T-cell (primary cell): ENCODE measurements around the gene SDF4. TPM values are rescaled to one million over a fixed set of nuclear protein-coding genes. Genes with fewer than 3 reads are reported as not detected.

Source experiments
- ATAC-seq, 4 experiments: fragments of 200-7000 bp in 3 of 4; fragments of 150-1000 bp in 1 of 4; cut with Tn5 transposase; replicated peaks in 1 of 4; 1 replicate in 3 of 4; 2 replicates in 1 of 4; pipeline ENCODE4 v1.10.0; 2021; ENCODE audit warnings: moderate library complexity in 3 of 4, mild to moderate bottlenecking in 2 of 4, moderate number of reproducible peaks in 1 of 4
- CTCF ChIA-PET, 2 donors: fragments of 300-600 bp; sonication (Branson Sonifier 250); formaldehyde crosslinking; loops; one replicate each; lab custom pipeline; 2022; ENCODE audit warnings: antibody characterized with exemption in 2 of 2; lab: Charles Lee
- POLR2A ChIA-PET, 2 donors: fragments of 300-600 bp; sonication (Branson Sonifier 250); formaldehyde crosslinking; loops; one replicate each; lab custom pipeline; 2022; ENCODE audit warnings: antibody characterized with exemption in 2 of 2; lab: Charles Lee
- DNase-seq, 35 experiments: peaks; one replicate each; pipeline versions ENCODE4 v3.0.0 to v3.0.0-alpha.2; 2013 to 2023
- H3K27ac ChIP-seq: one replicate; pipeline ENCODE4 v1.5.1; 2013; ENCODE audit warnings: low read length
- H3K27me3 ChIP-seq, 2 experiments: replicated peaks in 1 of 2; 1 replicate in 1 of 2; 2 replicates in 1 of 2; pipeline versions ENCODE4 v1.6.1 to v1.7.0; 2013; ENCODE audit warnings: low read length in 1 of 2, mixed read lengths in 1 of 2; ENCODE audit not compliant: control insufficient read depth in 2 of 2, insufficient read depth in 2 of 2; ENCODE audit errors: extremely low read depth in 1 of 2
- H3K36me3 ChIP-seq, 2 donors: 1 replicate in 1 of 2; 2 replicates in 1 of 2; pipeline versions ENCODE4 v1.6.1 to v1.7.0; 2013; ENCODE audit warnings: low read length in 1 of 2; ENCODE audit not compliant: control insufficient read depth in 2 of 2, insufficient read depth in 1 of 2; ENCODE audit errors: extremely low read depth in 1 of 2
- H3K4me1 ChIP-seq, 2 experiments: 1 replicate in 1 of 2; 2 replicates in 1 of 2; pipeline versions ENCODE4 v1.6.1 to v1.7.0; 2013; ENCODE audit warnings: low read length in 2 of 2, mixed read lengths in 1 of 2; ENCODE audit not compliant: insufficient read depth in 2 of 2, control insufficient read depth in 1 of 2; ENCODE audit errors: extremely low read depth in 1 of 2
- H3K4me3 ChIP-seq, 2 donors: 1 replicate in 1 of 2; 2 replicates in 1 of 2; pipeline versions ENCODE4 v1.5.1 to v1.7.0; 2013; ENCODE audit warnings: mild to moderate bottlenecking in 2 of 2, low read length in 1 of 2, moderate library complexity in 1 of 2; ENCODE audit not compliant: control insufficient read depth in 1 of 2; ENCODE audit errors: extremely low read depth in 1 of 2
- H3K9me3 ChIP-seq: 2 replicates; pipeline ENCODE4 v1.7.0; 2013
- H3K27ac Mint-ChIP-seq, 2 donors: one replicate each; pipeline ENCODE4 v1.8.0; 2020 to 2021; ENCODE audit warnings: mild to moderate bottlenecking in 2 of 2, mixed read lengths in 2 of 2
- H3K27me3 Mint-ChIP-seq, 2 donors: one replicate each; pipeline ENCODE4 v1.8.0; 2021 to 2022; ENCODE audit warnings: mixed read lengths in 2 of 2
- H3K36me3 Mint-ChIP-seq: one replicate; pipeline ENCODE4 v1.8.0; 2021; ENCODE audit warnings: mixed read lengths
- H3K4me1 Mint-ChIP-seq, 3 donors: one replicate each; pipeline ENCODE4 v1.8.0; 2020 to 2022; ENCODE audit warnings: mixed read lengths in 3 of 3, mild to moderate bottlenecking in 1 of 3
- H3K4me3 Mint-ChIP-seq, 3 donors: one replicate each; pipeline ENCODE4 v1.8.0; 2020 to 2022; ENCODE audit warnings: mild to moderate bottlenecking in 3 of 3, mixed read lengths in 3 of 3, moderate library complexity in 3 of 3
- H3K9me3 Mint-ChIP-seq, 3 donors: one replicate each; pipeline ENCODE4 v1.8.0; 2020 to 2022; ENCODE audit warnings: mixed read lengths in 3 of 3
- WGBS: methylation state at CpG from one replicate; pipeline ENCODE4 v1.1.5; 2013; ENCODE audit warnings: missing lambda C conversion rate; ENCODE audit not compliant: insufficient coverage; 5-methylcytosine and 5-hydroxymethylcytosine counted together
- total RNA-seq, 35 experiments: library from RNA in 6 of 35; stranded (reverse) in 6 of 35; fragments of 120-200 nt in 1 of 35; gene quantifications; one replicate each; pipeline versions ENCODE4 v1.2.1 to v1.2.4 and lab custom pipeline; 2013 to 2026

SDF4 gene
- total RNA-seq, 5 donors from 2014 or later (not counting 1 experiment from before 2014, with no cell fraction given), result 98.6 to 151 (median 141) TPM

- Histone ChIP-seq H3K36me3 (no peaks in the 10 kb centered on the region), H3K4me3 (peak within 1 kb of the TSS in 1 of 2 donors; percentile 32), H3K4me1 (peaks cover 31 to 59% of the 10 kb centered on the region in 2 experiments), H3K9me3 (no peaks in the 10 kb centered on the region), H3K27ac (no peak within 1 kb of the TSS), H3K27me3 (peaks cover 0 to 67% of the 10 kb centered on the region in 2 experiments)
- 41% methylated on average over 31 of the region's 35 CpGs for WGBS
- H3K4me3 Mint-ChIP-seq, result peak within 1 kb of the TSS in 1 of 3 donors; percentile 24
- ChIA-PET CTCF (interaction anchor here in 1 of 2 donors (1.5 kb wide), 1 partner anchor 37 kb away, joined by 3 read pairs; no protein-coding TSS in a partner anchor), POLR2A (no interaction called here)
- H3K36me3 Mint-ChIP-seq, result no peaks in the 10 kb centered on the region
- peak in 31 of 35 experiments; percentile 13 to 74 (median 52) for DNase-seq
- peak; percentile 53 to 88 (median 82) for ATAC-seq
- H3K9me3 Mint-ChIP-seq, result no peaks in the 10 kb centered on the region
- H3K27me3 Mint-ChIP-seq, result peaks cover 5 to 10% of the 10 kb centered on the region in 2 donors
- no peak within 1 kb of the TSS for H3K27ac Mint-ChIP-seq
- H3K4me1 Mint-ChIP-seq, result peaks cover 17 to 33% (median 19%) of the 10 kb centered on the region in 3 donors
These were observed 57.9 kb downstream of the SDF4 start, which contains the start of gene TTLL10 for GRCh38 chr1:1173793-1174415. TSS of gene TTLL10 (plus strand) at chr1:1173880. CDS start at chr1:1179216, 5,336 bp downstream.

DNA sequence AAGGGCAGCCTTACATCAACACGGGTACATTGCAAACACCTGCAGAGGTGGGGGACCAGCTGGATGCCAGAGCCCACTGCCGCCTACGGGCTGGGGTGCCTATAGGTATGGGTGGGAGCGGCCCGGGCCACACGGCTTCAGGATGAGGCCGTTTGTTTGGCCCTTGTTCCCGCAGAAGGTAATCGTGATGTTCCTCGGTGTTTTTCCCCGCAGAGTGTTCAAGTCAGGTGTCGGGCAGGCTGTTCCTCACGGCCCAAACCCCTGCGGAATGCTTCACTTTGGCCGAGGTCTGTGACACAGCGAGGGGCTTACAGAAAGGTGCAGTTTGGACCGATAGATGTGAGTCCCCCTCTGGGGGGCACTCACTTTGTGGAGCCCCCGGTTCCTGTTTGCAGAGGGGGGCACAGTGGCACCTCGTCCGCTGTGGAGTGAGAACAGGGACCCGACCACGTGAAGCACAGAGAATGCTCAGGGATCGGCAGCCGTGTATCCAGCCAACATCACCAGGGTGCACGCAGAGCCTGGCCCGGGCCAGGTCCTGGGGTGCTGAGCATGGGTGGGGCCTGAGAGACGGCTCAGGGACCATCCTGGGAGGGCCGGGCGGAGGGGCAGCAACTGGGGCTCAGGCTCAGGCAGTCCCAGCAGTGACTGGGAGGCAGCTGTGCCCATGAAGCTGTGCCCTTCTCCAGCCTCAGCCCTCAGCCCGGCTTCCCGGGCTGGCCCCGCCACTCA, 58.6 kb downstream of the SDF4 start:
- Mint-ChIP-seq H3K27ac (no peak overlapping the region), H3K27me3 (peaks cover 5 to 10% of the 10 kb centered on the region in 2 donors), H3K9me3 (no peaks in the 10 kb centered on the region), H3K36me3 (no peaks in the 10 kb centered on the region), H3K4me1 (peaks cover 17 to 33% (median 19%) of the 10 kb centered on the region in 3 donors), H3K4me3 (peak overlapping the region in 1 of 3 donors; percentile 24)
- peak overlapping the region in 1 of 2 donors; percentile 32 for H3K4me3 ChIP-seq
- POLR2A ChIA-PET, result no interaction called here
- no peaks in the 10 kb centered on the region for H3K9me3 ChIP-seq
- H3K27ac ChIP-seq, result no peak overlapping the region
- CTCF ChIA-PET, result interaction anchor here in 1 of 2 donors (1.5 kb wide), 1 partner anchor 37 kb away, joined by 3 read pairs; no protein-coding TSS in a partner anchor
- WGBS, result 59% methylated on average over 29 of the region's 32 CpGs
- peaks cover 0 to 73% of the 10 kb centered on the region in 2 experiments for H3K27me3 ChIP-seq
- ATAC-seq (peak in 2 of 4 experiments; percentile 24 to 47), DNase-seq (peak in 1 of 35 experiments; percentile 2)
- peaks cover 31 to 59% of the 10 kb centered on the region in 2 experiments for H3K4me1 ChIP-seq
- no peaks in the 10 kb centered on the region for H3K36me3 ChIP-seq

DNA sequence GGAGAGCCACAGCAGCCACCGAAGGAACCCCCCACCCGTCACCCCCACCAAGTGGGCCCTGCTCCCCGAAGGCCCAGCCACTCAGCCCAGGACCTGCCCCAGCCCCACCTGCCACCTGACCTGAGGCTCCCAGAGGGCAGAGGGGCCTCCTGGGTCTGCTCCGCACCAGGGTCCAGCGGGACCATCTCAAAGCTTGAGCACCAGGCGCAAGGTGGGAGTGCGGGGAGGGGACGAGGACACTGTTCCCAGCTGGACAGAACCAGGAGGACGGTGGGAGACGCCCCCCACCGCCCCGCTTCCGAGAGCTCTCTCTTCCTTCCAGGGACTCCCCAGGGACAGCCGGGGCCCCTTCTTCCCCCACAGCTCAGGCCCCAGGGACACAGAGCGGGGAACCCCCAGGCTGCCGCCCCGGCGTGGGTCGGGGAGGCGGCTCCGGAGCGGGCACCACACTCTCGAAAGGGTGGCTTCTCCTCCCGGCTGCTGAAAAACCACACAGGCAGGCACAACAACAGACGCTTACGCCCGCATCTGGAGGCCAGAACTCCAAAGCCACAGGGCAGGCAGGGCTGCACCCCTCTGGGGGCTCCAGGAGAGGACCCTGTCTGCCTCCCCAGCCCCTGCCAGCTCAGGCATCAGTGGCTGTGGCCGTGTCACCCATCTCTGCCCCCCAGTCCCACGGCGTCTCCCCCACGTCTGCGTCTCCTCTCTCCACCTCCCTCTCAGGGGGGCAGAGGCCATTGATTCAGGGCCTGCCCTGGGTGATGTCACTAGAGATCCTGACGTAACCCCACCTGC, 60.1 kb downstream of the SDF4 start:
- ATAC-seq (peak in 2 of 4 experiments; percentile 38 to 69), DNase-seq (peak in 15 of 35 experiments; percentile 17 to 60 (median 26))
- H3K4me1 Mint-ChIP-seq, result peaks cover 13 to 30% (median 19%) of the 10 kb centered on the region in 3 donors
- ChIA-PET POLR2A (no interaction called here), CTCF (no interaction called here)
- H3K4me1 ChIP-seq, result peaks cover 31 to 59% of the 10 kb centered on the region in 2 experiments
- H3K9me3 ChIP-seq, result no peaks in the 10 kb centered on the region
- no peaks in the 10 kb centered on the region for H3K36me3 ChIP-seq
- peak overlapping the region in 1 of 3 donors; percentile 33 for H3K4me3 Mint-ChIP-seq
- WGBS, result 32% methylated on average over 28 of the region's 33 CpGs
- H3K27ac ChIP-seq, result peak overlapping the region; percentile 9
- H3K27ac Mint-ChIP-seq, result no peak overlapping the region
- H3K9me3 Mint-ChIP-seq, result no peaks in the 10 kb centered on the region
- no peak overlapping the region for H3K4me3 ChIP-seq
- no peaks in the 10 kb centered on the region for H3K36me3 Mint-ChIP-seq
- H3K27me3 Mint-ChIP-seq, result peaks cover 5 to 10% of the 10 kb centered on the region in 2 donors
- H3K27me3 ChIP-seq, result peaks cover 0 to 71% of the 10 kb centered on the region in 2 experiments

DNA sequence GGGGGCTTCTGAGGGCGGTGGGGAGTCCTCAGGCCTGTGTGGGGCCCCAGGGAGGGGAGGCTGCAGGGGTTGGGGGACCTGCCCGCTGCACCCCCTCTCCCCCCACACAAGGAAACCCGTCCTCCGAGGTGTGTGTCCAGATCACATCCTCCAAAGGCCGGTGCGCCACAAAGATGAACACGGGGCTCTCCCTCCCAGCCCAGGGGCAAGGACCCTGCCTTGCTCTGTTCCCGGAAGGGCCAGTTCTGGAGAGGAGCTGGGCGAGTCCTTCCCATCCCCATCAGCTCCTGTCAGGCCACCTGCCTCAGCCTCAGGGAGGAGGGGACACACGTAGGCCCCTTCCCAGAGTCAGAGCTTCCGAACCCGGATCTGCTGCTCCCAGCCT, 60.6 kb downstream of the SDF4 start:
- ATAC-seq (no peak), DNase-seq (no peak)
- Mint-ChIP-seq H3K4me3 (no peak overlapping the region), H3K9me3 (no peaks in the 10 kb centered on the region), H3K4me1 (peaks cover 11 to 29% (median 19%) of the 10 kb centered on the region in 3 donors), H3K27me3 (peaks cover 5 to 10% of the 10 kb centered on the region in 2 donors), H3K36me3 (no peaks in the 10 kb centered on the region), H3K27ac (no peak overlapping the region)
- 76% methylated on average over 8 of the region's 12 CpGs for WGBS
- ChIA-PET POLR2A (interaction anchor here in 1 of 2 donors (0.7 kb wide), 1 partner anchor 61 kb away, joined by 3 read pairs; the partner anchor contains the start of gene B3GALT6), CTCF (no interaction called here)
- Histone ChIP-seq H3K27ac (no peak overlapping the region), H3K9me3 (no peaks in the 10 kb centered on the region), H3K4me1 (peaks cover 31 to 60% of the 10 kb centered on the region in 2 experiments), H3K27me3 (peaks cover 0 to 74% of the 10 kb centered on the region in 2 experiments), H3K4me3 (no peak overlapping the region), H3K36me3 (no peaks in the 10 kb centered on the region)

- no peaks in the 10 kb centered on the region for H3K36me3 ChIP-seq
- Mint-ChIP-seq H3K4me1 (peaks cover 11 to 31% (median 19%) of the 10 kb centered on the region in 3 donors), H3K9me3 (no peaks in the 10 kb centered on the region), H3K36me3 (no peaks in the 10 kb centered on the region), H3K27ac (no peak overlapping the region), H3K4me3 (peak overlapping the region in 1 of 3 donors; percentile 46), H3K27me3 (peaks cover 5 to 12% of the 10 kb centered on the region in 2 donors)
- ATAC-seq (no peak), DNase-seq (peak in 1 of 35 experiments; percentile 0)
- peaks cover 31 to 64% of the 10 kb centered on the region in 2 experiments for H3K4me1 ChIP-seq
- H3K27me3 ChIP-seq, result peaks cover 0 to 77% of the 10 kb centered on the region in 2 experiments
- no peaks in the 10 kb centered on the region for H3K9me3 ChIP-seq
- ChIA-PET CTCF (interaction anchor here in 1 of 2 donors (0.6 kb wide), 1 partner anchor 121 kb away, joined by 5 read pairs; no protein-coding TSS in a partner anchor), POLR2A (interaction anchor here in 1 of 2 donors (0.7 kb wide), 1 partner anchor 62 kb away, joined by 3 read pairs; the partner anchor contains the start of gene B3GALT6)
- H3K27ac ChIP-seq, result no peak overlapping the region
- WGBS, result 56% methylated on average over 19 of the region's 26 CpGs
- H3K4me3 ChIP-seq, result no peak overlapping the region
These were observed 61.3 kb downstream of the SDF4 start for GRCh38 chr1:1170215-1171091.
